ENCODE results near the gene ZNF18.
"Not testable (repeated sequence)": the region's sequence is repeated elsewhere in the genome, so short reads cannot be mapped to it uniquely, and the experiment has no call there.

Gene ZNF18

GRCh38 chr17:11950771-11951519 lies 46.3 kb downstream of the ZNF18 start:
- no peak overlapping the region for H3K27ac ChIP-seq (ENCODE audit: insufficient read depth, low read length, poor library complexity, severe bottlenecking)
- no peak for DNase-seq
- no peak overlapping the region for H3K4me3 ChIP-seq (ENCODE audit: insufficient read depth, low read depth, low read length, poor library complexity, severe bottlenecking)
- no peaks in the 10 kb centered on the region for H3K36me3 ChIP-seq (ENCODE audit: control insufficient read depth, insufficient read depth, low read length)
- H3K9me3 ChIP-seq (ENCODE audit: control insufficient read depth, low read length), result no peaks in the 10 kb centered on the region
- no peaks in the 10 kb centered on the region for H3K27me3 ChIP-seq (replicated peaks; ENCODE audit: control insufficient read depth, insufficient read depth, low read length, poor library complexity, severe bottlenecking)
- H3K4me1 ChIP-seq (ENCODE audit: control insufficient read depth, insufficient read depth, low read length, poor library complexity, severe bottlenecking), result no peaks in the 10 kb centered on the region

GRCh38 chr17:11949571-11949970 lies 47.7 kb downstream of the ZNF18 start:
- not testable (repeated sequence) for DNase-seq; H3K4me1 ChIP-seq (ENCODE audit: control insufficient read depth, insufficient read depth, low read length, poor library complexity, severe bottlenecking); H3K36me3 ChIP-seq (ENCODE audit: control insufficient read depth, insufficient read depth, low read length); H3K27ac ChIP-seq (ENCODE audit: insufficient read depth, low read length, poor library complexity, severe bottlenecking); H3K4me3 ChIP-seq (ENCODE audit: insufficient read depth, low read depth, low read length, poor library complexity, severe bottlenecking); H3K9me3 ChIP-seq (ENCODE audit: control insufficient read depth, low read length); H3K27me3 ChIP-seq (replicated peaks; ENCODE audit: control insufficient read depth, insufficient read depth, low read length, poor library complexity, severe bottlenecking)

- DNase-seq, result no peak
- no peaks in the 10 kb centered on the region for H3K4me1 ChIP-seq (ENCODE audit: control insufficient read depth, insufficient read depth, low read length, poor library complexity, severe bottlenecking)
- no peak overlapping the region for H3K4me3 ChIP-seq (ENCODE audit: insufficient read depth, low read depth, low read length, poor library complexity, severe bottlenecking)
- no peaks in the 10 kb centered on the region for H3K27me3 ChIP-seq (replicated peaks; ENCODE audit: control insufficient read depth, insufficient read depth, low read length, poor library complexity, severe bottlenecking)
- no peaks in the 10 kb centered on the region for H3K9me3 ChIP-seq (ENCODE audit: control insufficient read depth, low read length)
- H3K27ac ChIP-seq (ENCODE audit: insufficient read depth, low read length, poor library complexity, severe bottlenecking), result no peak overlapping the region
- no peaks in the 10 kb centered on the region for H3K36me3 ChIP-seq (ENCODE audit: control insufficient read depth, insufficient read depth, low read length)
Observed at GRCh38 chr17:11948789-11949188, 48.5 kb downstream of the ZNF18 start.

GRCh38 chr17:11944587-11944986 lies 52.7 kb downstream of the ZNF18 start:
- no peaks in the 10 kb centered on the region for H3K9me3 ChIP-seq (ENCODE audit: control insufficient read depth, low read length)
- H3K36me3 ChIP-seq (ENCODE audit: control insufficient read depth, insufficient read depth, low read length), result no peaks in the 10 kb centered on the region
- H3K27ac ChIP-seq (ENCODE audit: insufficient read depth, low read length, poor library complexity, severe bottlenecking), result no peak overlapping the region
- H3K4me1 ChIP-seq (ENCODE audit: control insufficient read depth, insufficient read depth, low read length, poor library complexity, severe bottlenecking), result no peaks in the 10 kb centered on the region
- no peaks in the 10 kb centered on the region for H3K27me3 ChIP-seq (replicated peaks; ENCODE audit: control insufficient read depth, insufficient read depth, low read length, poor library complexity, severe bottlenecking)
- no peak for DNase-seq
- H3K4me3 ChIP-seq (ENCODE audit: insufficient read depth, low read depth, low read length, poor library complexity, severe bottlenecking), result no peak overlapping the region

GRCh38 chr17:11943759-11944347 lies 53.4 kb downstream of the ZNF18 start:
- Histone ChIP-seq H3K4me1 (ENCODE audit: control insufficient read depth, insufficient read depth, low read length, poor library complexity, severe bottlenecking) (no peaks in the 10 kb centered on the region), H3K4me3 (ENCODE audit: insufficient read depth, low read depth, low read length, poor library complexity, severe bottlenecking) (no peak overlapping the region), H3K27me3 (replicated peaks; ENCODE audit: control insufficient read depth, insufficient read depth, low read length, poor library complexity, severe bottlenecking) (no peaks in the 10 kb centered on the region), H3K9me3 (ENCODE audit: control insufficient read depth, low read length) (no peaks in the 10 kb centered on the region), H3K27ac (ENCODE audit: insufficient read depth, low read length, poor library complexity, severe bottlenecking) (no peak overlapping the region), H3K36me3 (ENCODE audit: control insufficient read depth, insufficient read depth, low read length) (no peaks in the 10 kb centered on the region)
- DNase-seq, result no peak

- not testable (repeated sequence) for H3K27me3 ChIP-seq (replicated peaks; ENCODE audit: control insufficient read depth, insufficient read depth, low read length, poor library complexity, severe bottlenecking); H3K4me1 ChIP-seq (ENCODE audit: control insufficient read depth, insufficient read depth, low read length, poor library complexity, severe bottlenecking); H3K4me3 ChIP-seq (ENCODE audit: insufficient read depth, low read depth, low read length, poor library complexity, severe bottlenecking); DNase-seq; H3K9me3 ChIP-seq (ENCODE audit: control insufficient read depth, low read length); H3K36me3 ChIP-seq (ENCODE audit: control insufficient read depth, insufficient read depth, low read length); H3K27ac ChIP-seq (ENCODE audit: insufficient read depth, low read length, poor library complexity, severe bottlenecking)
Observed at GRCh38 chr17:11943086-11943485, 54.2 kb downstream of the ZNF18 start.

- H3K4me3 ChIP-seq (ENCODE audit: insufficient read depth, low read depth, low read length, poor library complexity, severe bottlenecking), result no peak overlapping the region
- no peaks in the 10 kb centered on the region for H3K9me3 ChIP-seq (ENCODE audit: control insufficient read depth, low read length)
- no peak overlapping the region for H3K27ac ChIP-seq (ENCODE audit: insufficient read depth, low read length, poor library complexity, severe bottlenecking)
- no peaks in the 10 kb centered on the region for H3K27me3 ChIP-seq (replicated peaks; ENCODE audit: control insufficient read depth, insufficient read depth, low read length, poor library complexity, severe bottlenecking)
- DNase-seq, result no peak
- H3K36me3 ChIP-seq (ENCODE audit: control insufficient read depth, insufficient read depth, low read length), result no peaks in the 10 kb centered on the region
- no peaks in the 10 kb centered on the region for H3K4me1 ChIP-seq (ENCODE audit: control insufficient read depth, insufficient read depth, low read length, poor library complexity, severe bottlenecking)
Observed at GRCh38 chr17:11940904-11941303, 56.4 kb downstream of the ZNF18 start.

GRCh38 chr17:11935734-11936406 lies 61.4 kb downstream of the ZNF18 start:
- no peak for DNase-seq
- H3K9me3 ChIP-seq (ENCODE audit: control insufficient read depth, low read length), result no peaks in the 10 kb centered on the region

GRCh38 chr17:11932337-11932898 lies 64.9 kb downstream of the ZNF18 start:
- H3K36me3 ChIP-seq (ENCODE audit: control insufficient read depth, insufficient read depth, low read length), result no peaks in the 10 kb centered on the region
- DNase-seq, result no peak

More at GRCh38 chr17:11935734-11936406, 61.4 kb downstream of the ZNF18 start:
- Histone ChIP-seq H3K27me3 (replicated peaks; ENCODE audit: control insufficient read depth, insufficient read depth, low read length, poor library complexity, severe bottlenecking) (no peaks in the 10 kb centered on the region), H3K36me3 (ENCODE audit: control insufficient read depth, insufficient read depth, low read length) (no peaks in the 10 kb centered on the region), H3K4me3 (ENCODE audit: insufficient read depth, low read depth, low read length, poor library complexity, severe bottlenecking) (no peak overlapping the region), H3K27ac (ENCODE audit: insufficient read depth, low read length, poor library complexity, severe bottlenecking) (no peak overlapping the region), H3K4me1 (ENCODE audit: control insufficient read depth, insufficient read depth, low read length, poor library complexity, severe bottlenecking) (no peaks in the 10 kb centered on the region)

GRCh38 chr17:11928436-11928835 lies 68.8 kb downstream of the ZNF18 start:
- Histone ChIP-seq H3K4me1 (ENCODE audit: control insufficient read depth, insufficient read depth, low read length, poor library complexity, severe bottlenecking) (no peaks in the 10 kb centered on the region), H3K9me3 (ENCODE audit: control insufficient read depth, low read length) (no peaks in the 10 kb centered on the region), H3K4me3 (ENCODE audit: insufficient read depth, low read depth, low read length, poor library complexity, severe bottlenecking) (no peak overlapping the region)

More at GRCh38 chr17:11932337-11932898, 64.9 kb downstream of the ZNF18 start:
- Histone ChIP-seq H3K4me1 (ENCODE audit: control insufficient read depth, insufficient read depth, low read length, poor library complexity, severe bottlenecking) (no peaks in the 10 kb centered on the region), H3K27me3 (replicated peaks; ENCODE audit: control insufficient read depth, insufficient read depth, low read length, poor library complexity, severe bottlenecking) (no peaks in the 10 kb centered on the region), H3K9me3 (ENCODE audit: control insufficient read depth, low read length) (no peaks in the 10 kb centered on the region), H3K4me3 (ENCODE audit: insufficient read depth, low read depth, low read length, poor library complexity, severe bottlenecking) (no peak overlapping the region), H3K27ac (ENCODE audit: insufficient read depth, low read length, poor library complexity, severe bottlenecking) (no peak overlapping the region)

More at GRCh38 chr17:11928436-11928835, 68.8 kb downstream of the ZNF18 start:
- Histone ChIP-seq H3K27ac (ENCODE audit: insufficient read depth, low read length, poor library complexity, severe bottlenecking) (no peak overlapping the region), H3K36me3 (ENCODE audit: control insufficient read depth, insufficient read depth, low read length) (no peaks in the 10 kb centered on the region), H3K27me3 (replicated peaks; ENCODE audit: control insufficient read depth, insufficient read depth, low read length, poor library complexity, severe bottlenecking) (no peaks in the 10 kb centered on the region)
- DNase-seq, result no peak

Data from effector memory CD4-positive, alpha-beta T cell (primary cell).